Spleen (tissue), 11 donors: Measurements from ENCODE around the gene ATP2B3. TPM values are rescaled to one million over a fixed set of nuclear protein-coding genes. Genes with fewer than 3 reads are reported as not detected.

Experiments used
- DNase-seq: peaks from one replicate; pipeline ENCODE4 v3.0.0-alpha.2; 2020
- H3K27ac ChIP-seq, 8 donors: fragments of 200-600 bp; sonication (generic) in 7 of 8; 1 replicate in 4 of 8; 2 replicates in 4 of 8; pipeline versions ENCODE4 v1.5.0 to v1.8.0; 2016 to 2021; ENCODE audit warnings: inconsistent platforms in 4 of 8, mild to moderate bottlenecking in 4 of 8, moderate library complexity in 1 of 8
- H3K27me3 ChIP-seq, 7 donors: fragments of 200-600 bp; sonication (generic) in 6 of 7; replicated peaks in 1 of 7; 1 replicate in 4 of 7; 2 replicates in 3 of 7; pipeline versions ENCODE4 v1.5.0 to v1.8.0; 2016 to 2021; ENCODE audit warnings: inconsistent platforms in 3 of 7, mild to moderate bottlenecking in 1 of 7
- H3K36me3 ChIP-seq, 6 donors: fragments of 200-600 bp; sonication (generic) in 5 of 6; 1 replicate in 4 of 6; 2 replicates in 2 of 6; pipeline versions ENCODE4 v1.5.0 to v1.8.0; 2016 to 2021; ENCODE audit warnings: inconsistent platforms in 2 of 6
- H3K4me1 ChIP-seq, 6 donors: fragments of 200-600 bp; sonication (generic) in 5 of 6; 1 replicate in 3 of 6; 2 replicates in 3 of 6; pipeline versions ENCODE4 v1.5.0 to v1.8.0; 2016 to 2021; ENCODE audit warnings: inconsistent platforms in 3 of 6
- H3K4me3 ChIP-seq, 8 donors: fragments of 200-600 bp; sonication (generic) in 7 of 8; 1 replicate in 4 of 8; 2 replicates in 4 of 8; pipeline versions ENCODE4 v1.5.0 to v1.8.0; 2016 to 2021; ENCODE audit warnings: inconsistent platforms in 4 of 8, mild to moderate bottlenecking in 4 of 8, moderate library complexity in 2 of 8
- H3K9me3 ChIP-seq, 8 donors: fragments of 200-600 bp; sonication (generic) in 7 of 8; 1 replicate in 4 of 8; 2 replicates in 4 of 8; pipeline versions ENCODE4 v1.5.0 to v1.8.0; 2016 to 2021; ENCODE audit warnings: inconsistent platforms in 4 of 8
- POLR2A ChIP-seq, 3 donors: fragments of 450-650 bp; IDR thresholded peaks; one replicate each; pipeline ENCODE4 v1.5.1; 2017; ENCODE audit warnings: antibody characterized with exemption in 3 of 3, mild to moderate bottlenecking in 1 of 3
- POLR2AphosphoS5 ChIP-seq, 3 donors: sonication (generic); formaldehyde crosslinking; IDR thresholded peaks; one replicate each; pipeline ENCODE4 v1.5.1; 2017; ENCODE audit warnings: antibody characterized with exemption in 3 of 3
- WGBS, 5 donors: extraction: QIAGEN DNeasy Blood & Tissue Kit in 3 of 5; methylation state at CpG; one replicate each; pipeline versions ENCODE4 v1.1.5 to v1.1.7; 2013 to 2018; 5-methylcytosine and 5-hydroxymethylcytosine counted together
- intact Hi-C: fragments of 100-400 bp; cut with DNase I; formaldehyde crosslinking; loops from one replicate; pipeline ENCODE4 v1.15.0; 2023; ENCODE audit warnings: low total_unique reads
- polyA plus RNA-seq, 3 donors: library from polyadenylated mRNA; stranded (reverse); fragments of 200-250 nt; gene quantifications; one replicate each; pipeline ENCODE4 v1.2.1, GENCODE V29; 2013
- total RNA-seq, 7 donors: library from RNA; depleted of rRNA in 3 of 7; stranded (reverse); fragments of >200 nt in 3 of 7; fragmentation: NEBNext Ultra II Directional in 4 of 7; extraction: Animal tissue kit (Norgen Biotek cat#: 25700) in 4 of 7; gene quantifications; one replicate each; pipeline versions ENCODE4 v1.1.0 to v1.2.1, GENCODE V29; 2016 to 2021
- TF ChIP-seq, protein P1 (sequence below), 11 experiments: fragments of 200-600 bp in 7 of 11; fragments of 450-650 bp in 4 of 11; sonication (generic) in 4 of 11; IDR thresholded peaks in 8 of 11; conservative IDR thresholded peaks in 3 of 11; 1 replicate in 7 of 11; 2 replicates in 4 of 11; pipeline versions ENCODE4 v1.4.0 to v1.8.0; 2016 to 2021; ENCODE audit warnings: antibody characterized with exemption in 11 of 11, inconsistent platforms in 4 of 11, mild to moderate bottlenecking in 1 of 11
- donor health status: healthy with polysubstance abuse.
- donor health status: DM: no; HTN: no; CAD: no; lungs with moderate emphysema.
- donor health status: DM: no; HTN: no; CAD: no.
- donor health status: Bipolar disorder and iron deficiency.
- donor health status: healthy.
- donor health status: DM: no; HTN: no; CAD: no.
- donor health status: DM: yes; HTN: yes; CAD: no.

Gene ATP2B3
- total and polyA plus RNA-seq, 10 donors, result 0.07 to 0.13 TPM; not detected in 8

DNA sequence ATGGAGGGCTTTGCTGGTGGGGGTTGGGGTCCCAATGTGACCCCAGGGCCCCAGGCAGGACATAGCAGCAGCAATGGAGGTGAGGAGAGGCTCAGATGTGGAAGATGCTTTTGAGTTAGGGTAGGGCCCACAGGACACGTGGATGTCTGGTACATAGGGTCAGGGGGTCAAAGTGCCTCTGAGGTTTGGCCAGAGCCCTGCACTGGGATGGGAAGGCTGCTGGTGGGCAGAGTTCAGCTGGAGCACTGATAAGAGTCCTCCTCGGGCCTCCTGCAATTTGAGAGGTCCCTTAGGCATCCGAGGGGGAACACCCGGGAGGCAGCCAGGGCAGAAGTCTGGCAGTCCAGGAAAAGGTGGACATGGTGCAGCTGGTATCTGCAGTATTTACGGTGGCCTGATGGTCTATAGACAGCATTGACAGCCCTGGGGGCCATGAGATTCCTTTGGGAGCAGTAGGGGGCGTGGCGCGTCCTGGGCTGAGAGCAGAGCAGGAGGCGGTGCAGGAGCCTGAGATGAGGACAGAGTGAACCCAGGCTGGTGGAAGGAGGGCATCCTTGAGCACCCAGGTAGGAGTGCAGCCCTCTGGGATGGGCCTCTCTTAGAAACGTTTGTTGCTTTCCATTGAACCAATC, 58.9 kb downstream of the ATP2B3 start:
- no peak overlapping the region for H3K27ac ChIP-seq
- no peaks in the 10 kb centered on the region for H3K36me3 ChIP-seq
- TF ChIP-seq, protein P1, sequence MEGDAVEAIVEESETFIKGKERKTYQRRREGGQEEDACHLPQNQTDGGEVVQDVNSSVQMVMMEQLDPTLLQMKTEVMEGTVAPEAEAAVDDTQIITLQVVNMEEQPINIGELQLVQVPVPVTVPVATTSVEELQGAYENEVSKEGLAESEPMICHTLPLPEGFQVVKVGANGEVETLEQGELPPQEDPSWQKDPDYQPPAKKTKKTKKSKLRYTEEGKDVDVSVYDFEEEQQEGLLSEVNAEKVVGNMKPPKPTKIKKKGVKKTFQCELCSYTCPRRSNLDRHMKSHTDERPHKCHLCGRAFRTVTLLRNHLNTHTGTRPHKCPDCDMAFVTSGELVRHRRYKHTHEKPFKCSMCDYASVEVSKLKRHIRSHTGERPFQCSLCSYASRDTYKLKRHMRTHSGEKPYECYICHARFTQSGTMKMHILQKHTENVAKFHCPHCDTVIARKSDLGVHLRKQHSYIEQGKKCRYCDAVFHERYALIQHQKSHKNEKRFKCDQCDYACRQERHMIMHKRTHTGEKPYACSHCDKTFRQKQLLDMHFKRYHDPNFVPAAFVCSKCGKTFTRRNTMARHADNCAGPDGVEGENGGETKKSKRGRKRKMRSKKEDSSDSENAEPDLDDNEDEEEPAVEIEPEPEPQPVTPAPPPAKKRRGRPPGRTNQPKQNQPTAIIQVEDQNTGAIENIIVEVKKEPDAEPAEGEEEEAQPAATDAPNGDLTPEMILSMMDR (IDR thresholded peaks at IDR 0.05 in 8 of 11, conservative IDR thresholded peaks at IDR 0.05 in 3 of 11), result no peak
- no peak overlapping the region for H3K4me3 ChIP-seq
- WGBS, 5 donors, result 75 to 89% (median 79%) methylated on average over 6 to 10 of the region's 10 CpGs
- intact Hi-C loops, result no loop called here
- H3K4me1 ChIP-seq, result no peaks in the 10 kb centered on the region
- H3K9me3 ChIP-seq, result no peaks in the 10 kb centered on the region
- H3K27me3 ChIP-seq, result peaks cover 0 to 13% (median 0%) of the 10 kb centered on the region in 7 donors
- DNase-seq, result no peak

DNA sequence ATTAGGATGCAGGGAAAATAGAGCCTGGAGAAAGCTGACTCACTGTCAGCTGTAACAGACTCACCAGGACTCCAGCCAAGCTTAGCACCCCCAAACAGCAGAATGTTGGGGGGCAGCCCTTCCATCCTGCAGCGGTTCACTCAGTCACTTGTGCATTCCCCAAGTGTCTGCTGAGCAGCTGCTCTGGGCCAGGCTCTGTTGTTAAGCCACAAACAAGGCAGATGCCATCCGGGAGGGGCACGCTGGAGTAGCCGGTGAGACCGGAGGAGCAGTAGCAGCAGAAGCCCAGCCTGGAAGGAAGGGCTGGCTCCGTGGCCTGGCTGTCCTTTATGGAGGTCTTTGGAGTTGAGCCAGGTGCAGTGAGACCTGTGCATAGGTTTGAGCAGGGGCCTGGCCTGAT, 59.5 kb downstream of the ATP2B3 start:
- no peak for DNase-seq
- H3K4me1 ChIP-seq, result no peaks in the 10 kb centered on the region
- peaks cover 0 to 13% (median 0%) of the 10 kb centered on the region in 7 donors for H3K27me3 ChIP-seq
- H3K27ac ChIP-seq, result no peak overlapping the region
- intact Hi-C loops, result no loop called here
- H3K4me3 ChIP-seq, result no peak overlapping the region
- no peaks in the 10 kb centered on the region for H3K36me3 ChIP-seq
- H3K9me3 ChIP-seq, result no peaks in the 10 kb centered on the region
- WGBS, 5 donors, result 85 to 94% (median 90%) methylated on average over 6 of the region's 6 CpGs; no CpG with 5 or more reads in 1 of the 5 donors
- TF ChIP-seq POLR2A (IDR thresholded peaks at IDR 0.05) (no peak), POLR2AphosphoS5 (IDR thresholded peaks at IDR 0.05) (no peak)
- TF ChIP-seq, protein P1 (IDR thresholded peaks at IDR 0.05 in 8 of 11, conservative IDR thresholded peaks at IDR 0.05 in 3 of 11), result no peak

DNA sequence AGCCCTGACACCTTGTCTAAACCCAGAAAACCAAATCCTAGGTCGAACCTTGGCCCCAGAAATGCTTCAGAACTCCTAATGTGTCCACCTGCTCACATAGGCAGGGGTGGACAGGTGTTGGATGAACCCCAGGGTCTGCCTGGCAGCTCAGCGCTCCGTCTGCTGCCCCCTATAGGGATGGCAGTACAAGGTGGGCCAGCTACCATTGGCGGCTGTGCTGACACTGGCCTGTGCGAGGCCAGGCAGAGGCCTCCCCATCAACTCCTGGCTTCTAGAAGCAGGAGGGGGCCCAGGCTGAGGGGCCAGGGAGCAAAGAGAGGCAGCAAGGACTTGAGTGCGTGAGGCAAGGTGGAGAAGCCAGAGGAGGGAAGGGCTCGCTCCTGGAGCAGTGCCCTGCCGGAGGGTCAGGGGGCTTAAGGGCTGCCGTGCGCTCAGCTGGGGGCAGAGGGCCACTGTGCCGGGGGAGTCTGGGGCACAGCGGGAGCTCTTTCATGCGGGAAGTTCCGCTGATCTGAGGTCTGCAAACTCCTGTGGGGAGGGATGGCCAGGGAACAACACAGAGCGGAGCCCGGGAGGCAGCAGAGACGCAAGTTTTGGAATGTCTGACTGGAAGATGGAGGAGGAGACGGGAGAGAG, 60.9 kb downstream of the ATP2B3 start:
- no peak for DNase-seq
- TF ChIP-seq, protein P1 (IDR thresholded peaks at IDR 0.05 in 8 of 11, conservative IDR thresholded peaks at IDR 0.05 in 3 of 11), result no peak
- TF ChIP-seq POLR2A (IDR thresholded peaks at IDR 0.05), result no peak
- no peak for TF ChIP-seq POLR2AphosphoS5 (IDR thresholded peaks at IDR 0.05)
- Histone ChIP-seq H3K27me3 (peaks cover 0 to 10% (median 0%) of the 10 kb centered on the region in 7 donors), H3K4me1 (peaks cover 0 to 12% (median 9%) of the 10 kb centered on the region in 6 donors), H3K27ac (no peak overlapping the region), H3K4me3 (no peak overlapping the region), H3K36me3 (no peaks in the 10 kb centered on the region), H3K9me3 (no peaks in the 10 kb centered on the region)
- WGBS, 5 donors, result 83 to 92% (median 88%) methylated on average over 11 to 18 of the region's 18 CpGs
- intact Hi-C loops, result no loop called here

DNA sequence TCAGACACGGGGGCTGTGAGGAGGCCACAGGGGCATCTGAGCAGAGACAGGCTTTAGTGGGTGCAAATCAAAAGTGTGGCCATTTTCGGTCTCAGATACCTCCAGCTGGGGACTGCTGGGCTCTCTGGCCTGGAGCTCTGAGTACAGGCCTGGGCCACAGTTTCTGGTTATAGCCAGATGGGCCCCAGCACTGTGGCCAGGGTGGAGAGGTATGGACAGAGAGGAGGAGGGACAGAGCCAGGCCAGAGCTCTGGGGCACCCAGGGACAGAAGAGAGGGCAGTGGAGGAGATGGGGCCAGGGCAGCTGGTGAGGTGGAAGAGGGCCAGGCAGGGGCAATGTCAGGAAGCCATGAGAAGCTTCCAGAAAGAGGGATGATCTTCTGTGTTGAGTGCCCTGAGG, 61.4 kb downstream of the ATP2B3 start:
- Histone ChIP-seq H3K9me3 (no peaks in the 10 kb centered on the region), H3K27ac (no peak overlapping the region), H3K4me3 (no peak overlapping the region), H3K36me3 (no peaks in the 10 kb centered on the region), H3K4me1 (peaks cover 0 to 17% (median 11%) of the 10 kb centered on the region in 6 donors), H3K27me3 (peaks cover 0 to 7% (median 0%) of the 10 kb centered on the region in 7 donors)
- no peak for DNase-seq
- TF ChIP-seq, protein P1 (IDR thresholded peaks at IDR 0.05 in 8 of 11, conservative IDR thresholded peaks at IDR 0.05 in 3 of 11), result no peak
- no peak for TF ChIP-seq POLR2AphosphoS5 (IDR thresholded peaks at IDR 0.05)
- TF ChIP-seq POLR2A (IDR thresholded peaks at IDR 0.05), result no peak
- intact Hi-C loops, result no loop called here
- 76 to 92% (median 87%) methylated on average over 2 of the region's 2 CpGs for WGBS, 5 donors
